ENCODE measurements around the gene RBM28. TPM values are rescaled to one million over a fixed set of nuclear protein-coding genes. Genes with fewer than 3 reads are reported as not detected.

Gene RBM28
- total RNA-seq, 1 donor from 2014 or later = 22.1 TPM

GRCh38 chr7:128381161-128381821 lies 37.6 kb upstream of the RBM28 start:
- peak; percentile 68 for TF ChIP-seq CTCF (conservative IDR thresholded peaks at IDR 0.05; ENCODE audit: low read depth, low read length)

GRCh38 chr7:128380483-128381106 lies 36.9 kb upstream of the RBM28 start:
- TF ChIP-seq CTCF (conservative IDR thresholded peaks at IDR 0.05; ENCODE audit: low read depth, low read length) = no peak
- H3K4me3 ChIP-seq (ENCODE audit: low read depth, low read length) = no peak overlapping the region
- no peak for DNase-seq (ENCODE audit: low read depth)

More at GRCh38 chr7:128381161-128381821, 37.6 kb upstream of the RBM28 start:
- no peak overlapping the region for H3K4me3 ChIP-seq (ENCODE audit: low read depth, low read length)
- no peak for DNase-seq (ENCODE audit: low read depth)

GRCh38 chr7:128379900-128380479 lies 36.3 kb upstream of the RBM28 start:
- DNase-seq (ENCODE audit: low read depth) = no peak
- H3K4me3 ChIP-seq (ENCODE audit: low read depth, low read length) = no peak overlapping the region
- TF ChIP-seq CTCF (conservative IDR thresholded peaks at IDR 0.05; ENCODE audit: low read depth, low read length) = no peak

GRCh38 chr7:128378637-128379036 lies 34.9 kb upstream of the RBM28 start:
- no peak for TF ChIP-seq CTCF (conservative IDR thresholded peaks at IDR 0.05; ENCODE audit: low read depth, low read length)
- DNase-seq (ENCODE audit: low read depth) = no peak
- no peak overlapping the region for H3K4me3 ChIP-seq (ENCODE audit: low read depth, low read length)

GRCh38 chr7:128376077-128376476 lies 32.4 kb upstream of the RBM28 start:
- TF ChIP-seq CTCF (conservative IDR thresholded peaks at IDR 0.05; ENCODE audit: low read depth, low read length) = no peak
- H3K4me3 ChIP-seq (ENCODE audit: low read depth, low read length) = no peak overlapping the region
- no peak for DNase-seq (ENCODE audit: low read depth)

GRCh38 chr7:128374041-128374440 lies 30.3 kb upstream of the RBM28 start:
- no peak overlapping the region for H3K4me3 ChIP-seq (ENCODE audit: low read depth, low read length)
- DNase-seq (ENCODE audit: low read depth) = no peak
- no peak for TF ChIP-seq CTCF (conservative IDR thresholded peaks at IDR 0.05; ENCODE audit: low read depth, low read length)

Measured in epithelial cell of proximal tubule (primary cell).